LNCaP clone FGC (cell line): ENCODE data around the gene MOXD1.
A peak's percentile ranks its signal among the peaks of the same experiment; 100 is the strongest.
"Not testable (repeated sequence)": the region's sequence is repeated elsewhere in the genome, so short reads cannot be mapped to it uniquely, and the experiment has no call there.

Experiments
- DNase-seq: peaks from one replicate; pipeline ENCODE4 v3.0.0-alpha.2; 2011; ENCODE audit warnings: low read depth
- H3K4me3 ChIP-seq: 2 replicates; pipeline ENCODE4 v1.5.1; 2011; ENCODE audit warnings: mild to moderate bottlenecking, low read depth, low read length, control low read depth
- CTCF ChIP-seq: IDR thresholded peaks from 2 replicates; pipeline ENCODE4 v1.5.1; 2012; ENCODE audit warnings: mild to moderate bottlenecking; ENCODE audit not compliant: control insufficient read depth, insufficient read depth; ENCODE audit errors: extremely low read depth

The MOXD1 gene

GRCh38 chr6:132310921-132311320 is 90.4 kb downstream of the MOXD1 start:
- no peak overlapping the region for H3K4me3 ChIP-seq
- TF ChIP-seq CTCF = no peak
- DNase-seq = no peak

GRCh38 chr6:132310151-132310550 is 91.1 kb downstream of the MOXD1 start:
- not testable (repeated sequence) for DNase-seq

GRCh38 chr6:132304891-132305305 is 96.4 kb downstream of the MOXD1 start:
- H3K4me3 ChIP-seq = no peak overlapping the region
- no peak for TF ChIP-seq CTCF
- no peak for DNase-seq

More at GRCh38 chr6:132310151-132310550, 91.1 kb downstream of the MOXD1 start:
- H3K4me3 ChIP-seq = not testable (repeated sequence)

GRCh38 chr6:132300323-132300949 is 100.8 kb downstream of the MOXD1 start:
- no peak for DNase-seq
- TF ChIP-seq CTCF = peak; percentile 72
- H3K4me3 ChIP-seq = no peak overlapping the region

- TF ChIP-seq CTCF = peak; percentile 62
- peak; percentile 34 for DNase-seq
- H3K4me3 ChIP-seq = no peak overlapping the region
These were observed 102.8 kb downstream of the MOXD1 start for GRCh38 chr6:132298344-132298949.

GRCh38 chr6:132289756-132290155 is 111.5 kb downstream of the MOXD1 start:
- TF ChIP-seq CTCF = no peak
- no peak overlapping the region for H3K4me3 ChIP-seq
- DNase-seq = no peak

GRCh38 chr6:132287101-132287500 is 114.2 kb downstream of the MOXD1 start:
- TF ChIP-seq CTCF = no peak
- no peak overlapping the region for H3K4me3 ChIP-seq
- DNase-seq = no peak
